ENCODE data around the gene COL24A1.
"Not testable (repeated sequence)": the region's sequence is repeated elsewhere in the genome, so short reads cannot be mapped to it uniquely, and the experiment has no call there.

COL24A1 gene

DNA sequence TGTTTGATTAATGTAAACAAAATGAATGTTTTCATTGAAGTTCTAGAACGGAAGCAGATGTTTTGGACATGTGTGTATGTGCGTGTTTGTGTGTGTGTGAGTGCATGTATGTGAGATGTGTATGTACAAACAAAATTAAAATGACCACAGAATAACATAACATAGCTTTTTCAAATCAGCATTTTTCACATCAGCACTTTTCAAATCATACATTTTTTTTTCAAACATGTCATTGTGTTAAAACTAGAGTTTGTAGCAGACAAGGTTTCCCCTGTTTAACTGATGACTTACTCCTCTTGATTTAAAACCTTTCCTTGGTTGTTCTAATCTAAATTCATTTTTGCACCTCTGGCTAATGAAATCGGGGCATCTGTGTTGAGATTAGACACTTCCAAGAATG lies 412.8 kb downstream of the COL24A1 start:
- TF ChIP-seq ZNF274 (IDR thresholded peaks at IDR 0.05; ENCODE audit: low read depth, low read length): no peak
- H3K4me3 ChIP-seq (ENCODE audit: low read length): no peak overlapping the region

- H3K4me3 ChIP-seq (ENCODE audit: low read length): no peak overlapping the region
- no peak for TF ChIP-seq ZNF274 (IDR thresholded peaks at IDR 0.05; ENCODE audit: low read depth, low read length)
Measured at GRCh38 chr1:85734931-85735330, 421.6 kb downstream of the COL24A1 start.

DNA sequence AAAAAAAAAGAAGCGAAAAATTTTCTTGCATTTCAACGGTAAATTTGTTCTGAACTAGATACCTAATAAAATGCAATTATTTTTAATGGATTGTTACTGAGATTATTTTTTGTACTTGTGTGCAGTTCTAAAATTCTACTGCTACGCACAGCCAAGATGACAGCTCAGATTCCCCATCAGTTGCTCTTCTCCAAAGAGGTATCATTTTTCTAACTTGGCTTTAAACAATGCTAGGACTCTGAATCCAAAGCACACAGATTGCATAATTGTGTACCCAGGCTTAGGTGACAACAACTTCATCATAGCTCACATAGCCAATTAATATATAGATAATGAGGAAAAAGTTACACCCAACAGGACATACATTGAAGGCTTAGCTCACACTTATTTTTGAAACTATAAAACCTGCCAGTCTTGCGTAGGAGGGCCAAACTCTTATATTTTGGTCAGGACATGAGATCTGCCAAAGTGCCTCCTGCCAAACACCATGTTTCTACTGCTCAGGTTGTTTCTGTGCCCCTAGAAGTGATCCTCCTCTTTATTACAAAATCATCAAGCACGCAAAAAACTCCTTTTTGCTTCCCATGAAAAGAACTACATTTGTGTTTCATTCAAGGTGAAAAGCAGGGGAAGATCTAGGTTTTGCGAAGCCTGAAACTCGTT lies 437.8 kb downstream of the COL24A1 start:
- TF ChIP-seq ZNF274 (IDR thresholded peaks at IDR 0.05; ENCODE audit: low read depth, low read length): no peak
- no peak overlapping the region for H3K4me3 ChIP-seq (ENCODE audit: low read length)

GRCh38 chr1:85714418-85715114 lies 442.0 kb downstream of the COL24A1 start:
- H3K4me3 ChIP-seq (ENCODE audit: low read length): not testable (repeated sequence)

GRCh38 chr1:85708829-85709227 lies 447.7 kb downstream of the COL24A1 start:
- TF ChIP-seq ZNF274 (IDR thresholded peaks at IDR 0.05; ENCODE audit: low read depth, low read length): no peak
- peak overlapping the region; percentile 98; the same call in 1 of the 2 replicates for H3K4me3 ChIP-seq (ENCODE audit: low read length)

- H3K4me3 ChIP-seq (ENCODE audit: low read length): peak within 1 kb of the TSS; percentile 98
- TF ChIP-seq ZNF274 (IDR thresholded peaks at IDR 0.05; ENCODE audit: low read depth, low read length): no peak
Measured at GRCh38 chr1:85707990-85708828, 448.4 kb downstream of the COL24A1 start, which contains the start of gene ZNHIT6. ZNHIT6 (minus strand) TSS chr1:85708433; CDS start chr1:85708284, 149 bp downstream.

DNA sequence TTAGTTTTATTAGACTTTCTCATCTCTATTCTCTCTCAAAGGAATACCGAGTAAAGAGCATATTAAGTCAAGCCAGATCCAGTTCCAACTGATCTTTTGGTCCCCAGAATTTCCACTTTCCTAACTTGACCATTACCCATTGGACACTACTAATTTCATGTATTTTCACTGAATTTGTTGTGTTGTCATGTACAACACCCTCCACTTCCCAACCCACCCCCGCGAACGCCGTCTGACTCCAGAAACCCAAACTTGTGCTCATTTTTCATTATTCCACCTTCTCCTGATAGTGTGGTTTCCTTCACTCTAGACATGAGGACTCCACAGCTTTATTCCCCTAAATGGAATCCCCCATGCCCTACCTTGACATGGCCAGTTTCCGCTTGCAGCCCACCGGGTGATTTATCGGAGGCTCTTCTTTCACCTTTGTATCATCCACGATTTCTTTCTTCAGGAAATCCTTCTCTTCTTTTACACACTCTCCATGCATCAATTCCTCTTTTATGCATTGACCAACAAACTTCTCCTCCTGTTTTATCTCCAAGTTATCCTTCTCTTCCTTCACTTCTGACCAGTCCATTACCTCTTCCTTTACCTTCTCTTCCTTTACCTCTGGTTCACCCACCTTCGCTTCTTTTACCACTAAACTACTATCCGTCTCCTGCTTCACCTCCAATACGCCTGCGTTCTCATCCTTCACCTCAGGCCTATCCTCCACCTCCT lies 449.1 kb downstream of the COL24A1 start:
- peak overlapping the region; percentile 98 for H3K4me3 ChIP-seq (ENCODE audit: low read length)
- no peak for TF ChIP-seq ZNF274 (IDR thresholded peaks at IDR 0.05; ENCODE audit: low read depth, low read length)

DNA sequence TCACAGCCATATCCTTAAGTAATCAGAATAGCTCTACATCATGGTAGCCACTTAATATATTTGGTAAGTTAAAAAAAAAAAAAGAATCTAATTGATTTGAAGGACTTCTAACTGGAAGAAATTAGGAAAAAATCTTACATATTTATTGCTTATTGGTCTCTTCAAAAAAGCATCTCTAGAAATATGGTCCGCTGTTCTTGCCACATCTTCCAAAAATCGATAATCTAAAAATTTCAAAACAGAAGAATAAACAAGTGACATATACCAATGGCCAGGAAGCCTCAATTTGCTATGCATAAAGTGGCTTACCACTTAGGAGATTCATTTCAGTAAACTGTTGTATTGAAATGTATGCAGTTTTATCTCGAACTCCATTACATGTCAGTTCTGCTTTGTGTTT lies 450.6 kb downstream of the COL24A1 start:
- TF ChIP-seq ZNF274 (IDR thresholded peaks at IDR 0.05; ENCODE audit: low read depth, low read length): no peak
- no peak overlapping the region for H3K4me3 ChIP-seq (ENCODE audit: low read length)

DNA sequence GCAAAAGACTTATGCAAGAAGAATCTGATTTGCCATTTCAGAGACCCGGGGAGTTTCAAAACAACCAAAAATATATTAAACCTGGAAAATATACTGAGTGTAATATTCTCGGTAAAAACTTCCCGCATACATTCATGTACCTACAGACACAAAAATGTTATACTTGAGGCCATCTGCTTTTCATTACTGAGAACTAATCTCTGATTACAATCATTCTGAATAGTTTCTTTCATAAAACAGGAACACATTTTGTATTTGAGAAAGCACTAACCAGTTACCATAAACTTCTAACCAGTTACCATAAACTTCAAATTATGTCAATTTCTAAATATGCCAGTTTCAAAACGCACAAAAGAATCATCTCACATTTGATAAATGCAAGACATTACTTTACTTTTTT lies 456.1 kb downstream of the COL24A1 start:
- TF ChIP-seq ZNF274 (IDR thresholded peaks at IDR 0.05; ENCODE audit: low read depth, low read length): no peak
- no peak overlapping the region for H3K4me3 ChIP-seq (ENCODE audit: low read length)

- no peak for TF ChIP-seq ZNF274 (IDR thresholded peaks at IDR 0.05; ENCODE audit: low read depth, low read length)
- no peak overlapping the region for H3K4me3 ChIP-seq (ENCODE audit: low read length)
Measured at GRCh38 chr1:85697895-85698294, 458.7 kb downstream of the COL24A1 start.

- TF ChIP-seq ZNF274 (IDR thresholded peaks at IDR 0.05; ENCODE audit: low read depth, low read length): no peak
- H3K4me3 ChIP-seq (ENCODE audit: low read length): no peak overlapping the region
Measured at GRCh38 chr1:85692730-85693314, 463.8 kb downstream of the COL24A1 start.

DNA sequence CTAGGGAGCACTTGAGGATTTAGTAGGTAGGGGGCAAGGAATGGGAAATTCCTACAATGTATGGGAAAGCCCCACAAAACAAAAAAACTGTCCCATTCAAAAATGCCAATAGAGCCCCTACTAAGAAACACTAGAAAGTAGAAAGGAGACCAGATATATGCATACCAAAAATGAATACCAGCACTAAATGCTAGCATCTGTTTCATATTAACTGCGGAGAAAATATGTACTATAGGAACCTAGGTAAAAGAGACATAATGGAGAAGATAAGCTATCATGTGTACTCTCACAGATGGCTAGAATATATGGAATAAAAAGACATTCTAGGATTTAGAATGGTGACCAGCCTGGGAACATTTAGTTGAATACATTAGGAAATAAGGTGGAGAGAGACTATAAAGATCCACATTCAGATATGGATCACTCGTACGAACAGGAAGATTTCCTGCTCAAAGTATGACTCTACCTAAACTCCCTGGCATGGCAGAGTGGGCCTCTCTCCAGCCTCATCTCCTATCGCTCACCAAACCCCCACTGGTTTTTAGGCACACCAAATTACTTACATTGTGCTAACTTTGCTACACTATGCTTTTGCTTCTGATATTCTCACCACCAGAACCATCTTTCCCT lies 466.7 kb downstream of the COL24A1 start:
- TF ChIP-seq ZNF274 (IDR thresholded peaks at IDR 0.05; ENCODE audit: low read depth, low read length): no peak

DNA sequence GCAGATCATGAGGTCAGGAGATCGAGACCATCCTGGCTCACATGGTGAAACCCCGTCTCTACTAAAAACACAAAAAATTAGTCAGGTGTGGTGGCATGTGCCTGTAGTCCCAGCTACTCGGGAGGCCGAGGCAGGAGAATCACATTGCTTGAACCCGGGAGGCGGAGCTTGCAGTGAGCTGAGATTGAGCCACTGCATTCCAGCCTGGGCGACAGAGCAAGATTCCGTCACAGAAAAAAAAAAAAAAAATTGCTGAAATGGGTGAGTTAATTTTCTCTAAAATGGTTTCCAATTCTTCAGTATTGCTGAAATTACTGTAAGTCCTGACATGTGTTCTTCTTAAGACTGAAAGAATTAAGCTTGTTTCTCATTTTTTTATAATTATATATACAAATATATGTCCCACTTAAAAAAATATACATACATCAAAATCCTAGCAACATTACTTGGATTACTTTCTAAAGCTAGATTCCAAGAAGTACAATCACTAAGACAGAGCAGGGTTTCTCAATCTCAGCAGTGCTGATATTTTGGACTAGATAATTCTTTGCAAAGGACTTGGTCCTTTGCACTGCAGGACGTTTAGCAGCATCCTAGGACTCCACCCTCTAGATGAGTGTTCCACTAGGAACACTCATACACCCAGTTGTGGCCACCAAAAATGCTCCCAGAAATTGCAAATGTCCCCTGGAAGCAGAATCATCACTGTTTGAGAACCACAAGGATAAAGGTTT lies 473.1 kb downstream of the COL24A1 start:
- no peak overlapping the region for H3K4me3 ChIP-seq (ENCODE audit: low read length)
- no peak for TF ChIP-seq ZNF274 (IDR thresholded peaks at IDR 0.05; ENCODE audit: low read depth, low read length)

More for the DNA sequence above, 466.7 kb downstream of the COL24A1 start:
- H3K4me3 ChIP-seq (ENCODE audit: low read length): no peak overlapping the region

Data from GM08714 (cell line).